ENCODE measurements around the gene THSD7B. TPM values are rescaled to one million over a fixed set of nuclear protein-coding genes. Genes with fewer than 3 reads are reported as not detected.
A peak's percentile ranks its signal among the peaks of the same experiment; 100 is the strongest.
"Not testable (repeated sequence)": the region's sequence is repeated elsewhere in the genome, so short reads cannot be mapped to it uniquely, and the experiment has no call there.

Gene THSD7B
- total and polyA plus RNA-seq, 9 donors = 0.27 to 1.8 (median 0.77) TPM

DNA sequence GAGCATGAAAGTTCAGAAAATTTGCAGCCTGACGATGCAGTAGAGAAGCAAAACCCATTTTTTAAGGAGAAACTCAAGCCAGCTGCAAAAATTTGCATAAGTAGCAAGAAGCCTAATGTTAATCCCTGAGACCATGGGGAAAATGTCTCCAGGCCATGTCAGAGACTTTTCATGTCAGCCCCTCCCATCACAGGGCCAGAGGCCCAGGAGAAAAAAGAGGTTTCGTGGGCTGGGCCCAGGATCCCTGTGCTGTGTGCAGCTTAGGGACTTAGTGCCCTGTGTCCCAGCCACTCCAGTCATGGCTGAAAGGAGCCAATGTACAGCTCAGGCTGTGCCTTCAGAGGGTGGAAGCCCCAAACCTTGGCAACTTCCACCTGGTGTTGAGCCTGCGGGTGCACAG is 533.0 kb downstream of the THSD7B start:
- no peak overlapping the region for H3K4me3 ChIP-seq (ENCODE audit: low read length)
- H3K4me1 ChIP-seq (ENCODE audit: control insufficient read depth, insufficient read depth, low read length) = no peaks in the 10 kb centered on the region

DNA sequence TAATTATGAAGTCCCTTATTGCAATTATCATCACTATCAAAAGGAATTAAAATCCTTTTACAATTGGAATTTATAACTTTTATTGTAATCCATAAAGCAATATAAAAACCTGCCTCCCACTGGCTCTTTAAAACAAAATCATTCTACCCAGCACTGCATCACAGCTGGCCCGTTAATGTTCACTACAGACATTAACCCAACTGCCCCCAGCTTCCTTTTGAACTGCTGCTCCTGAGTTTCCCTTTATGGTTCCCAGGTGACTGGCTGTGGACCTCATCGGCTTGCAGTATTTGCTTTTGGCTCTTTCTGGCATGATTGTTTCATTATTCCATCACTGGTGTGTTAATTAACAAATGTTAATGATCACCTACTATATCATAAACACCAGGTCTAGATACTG is 535.6 kb downstream of the THSD7B start:
- no peak for DNase-seq
- no peaks in the 10 kb centered on the region for H3K4me1 ChIP-seq (ENCODE audit: control insufficient read depth, insufficient read depth, low read length)
- H3K9me3 ChIP-seq (replicated peaks; ENCODE audit: control insufficient read depth, low read depth, low read length) = peaks cover 5% of the 10 kb centered on the region
- H3K27ac ChIP-seq (ENCODE audit: low read length) = no peak overlapping the region
- no peaks in the 10 kb centered on the region for H3K36me3 ChIP-seq (ENCODE audit: control insufficient read depth, insufficient read depth, low read length)
- WGBS (ENCODE audit: insufficient coverage) = 9% methylated on average over 1 of the region's 2 CpGs
- no peaks in the 10 kb centered on the region for H3K27me3 ChIP-seq (ENCODE audit: control insufficient read depth, insufficient read depth, low read length)
- no peak overlapping the region for H3K4me3 ChIP-seq (ENCODE audit: low read length)

More for the DNA sequence above, 533.0 kb downstream of the THSD7B start:
- 63% methylated on average over 3 of the region's 3 CpGs for whole genome bisulfite sequencing (ENCODE audit: insufficient coverage)
- no peaks in the 10 kb centered on the region for H3K36me3 ChIP-seq (ENCODE audit: control insufficient read depth, insufficient read depth, low read length)
- peaks cover 5% of the 10 kb centered on the region for H3K9me3 ChIP-seq (replicated peaks; ENCODE audit: control insufficient read depth, low read depth, low read length)
- H3K27ac ChIP-seq (ENCODE audit: low read length) = no peak overlapping the region
- H3K27me3 ChIP-seq (ENCODE audit: control insufficient read depth, insufficient read depth, low read length) = no peaks in the 10 kb centered on the region
- DNase-seq = no peak

DNA sequence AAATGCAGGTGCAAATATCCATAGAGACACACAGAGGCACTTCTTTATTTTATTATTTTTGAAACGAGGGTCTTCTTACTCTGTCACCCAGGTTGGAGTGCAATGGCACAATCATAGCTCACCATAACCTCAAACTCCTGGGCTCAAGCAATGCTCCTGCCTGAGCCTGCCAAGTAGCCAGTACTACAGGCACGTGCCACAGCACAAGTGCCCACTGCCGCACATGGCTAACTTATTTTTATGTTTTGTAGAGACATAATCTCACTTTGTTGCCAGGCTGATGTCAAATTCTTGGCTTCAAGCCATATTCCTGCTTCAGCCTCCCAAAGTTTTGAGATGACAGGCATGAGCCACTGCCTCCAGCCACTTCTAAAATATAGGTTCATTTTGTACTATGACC is 537.6 kb downstream of the THSD7B start:
- WGBS (ENCODE audit: insufficient coverage) = 83% methylated on average over 1 of the region's 3 CpGs
- DNase-seq = no peak

DNA sequence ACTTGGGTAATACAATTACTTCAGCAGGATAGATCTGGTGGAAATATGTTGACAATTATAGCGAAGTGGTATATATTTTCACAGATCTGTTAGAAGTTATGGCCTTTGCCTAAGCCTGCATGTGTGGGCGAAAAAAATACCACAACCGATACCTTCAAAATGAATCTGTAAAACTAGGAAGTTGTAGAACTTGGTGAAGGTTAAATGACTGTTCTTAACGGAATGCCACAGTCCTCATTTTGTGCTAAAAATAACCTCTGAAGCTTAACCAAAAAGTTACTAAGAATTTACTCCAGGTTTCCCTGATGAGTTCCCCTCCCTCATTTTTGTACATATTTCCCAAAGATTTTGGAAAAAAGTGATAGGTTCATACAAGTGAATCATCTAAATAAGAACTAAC is 550.7 kb downstream of the THSD7B start:
- no peaks in the 10 kb centered on the region for H3K36me3 ChIP-seq (ENCODE audit: control insufficient read depth, insufficient read depth, low read length)
- DNase-seq = no peak
- no peak overlapping the region for H3K4me3 ChIP-seq (ENCODE audit: low read length)
- H3K9me3 ChIP-seq (replicated peaks; ENCODE audit: control insufficient read depth, low read depth, low read length) = no peaks in the 10 kb centered on the region
- no peak overlapping the region for H3K27ac ChIP-seq (ENCODE audit: low read length)
- H3K27me3 ChIP-seq (ENCODE audit: control insufficient read depth, insufficient read depth, low read length) = no peaks in the 10 kb centered on the region
- H3K4me1 ChIP-seq (ENCODE audit: control insufficient read depth, insufficient read depth, low read length) = no peaks in the 10 kb centered on the region
- WGBS (ENCODE audit: insufficient coverage) = 100% methylated on average over 1 of the region's 4 CpGs

More for the DNA sequence above, 537.6 kb downstream of the THSD7B start:
- peaks cover 5% of the 10 kb centered on the region for H3K9me3 ChIP-seq (replicated peaks; ENCODE audit: control insufficient read depth, low read depth, low read length)
- no peaks in the 10 kb centered on the region for H3K27me3 ChIP-seq (ENCODE audit: control insufficient read depth, insufficient read depth, low read length)
- no peaks in the 10 kb centered on the region for H3K36me3 ChIP-seq (ENCODE audit: control insufficient read depth, insufficient read depth, low read length)
- no peaks in the 10 kb centered on the region for H3K4me1 ChIP-seq (ENCODE audit: control insufficient read depth, insufficient read depth, low read length)
- no peak overlapping the region for H3K4me3 ChIP-seq (ENCODE audit: low read length)
- no peak overlapping the region for H3K27ac ChIP-seq (ENCODE audit: low read length)

DNA sequence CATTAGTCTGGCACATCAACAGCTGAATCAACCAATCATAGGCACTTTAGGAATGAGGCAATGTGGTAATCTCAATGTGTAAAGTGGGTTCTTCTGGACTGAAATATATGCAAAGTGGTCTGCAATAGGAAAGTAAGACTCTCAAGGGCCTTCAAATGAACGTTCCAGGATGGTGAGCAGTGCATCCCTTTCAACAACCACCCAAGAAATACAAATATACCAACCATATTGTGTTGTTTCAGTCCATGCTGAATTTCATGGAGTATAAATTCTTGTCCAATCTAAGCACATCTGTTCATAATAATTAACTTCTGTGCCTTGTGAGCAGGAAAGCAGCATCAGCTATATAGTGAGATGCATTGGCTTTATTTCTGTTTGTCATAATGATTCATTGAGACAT is 556.2 kb downstream of the THSD7B start:
- Histone ChIP-seq H3K9me3 (replicated peaks; ENCODE audit: control insufficient read depth, low read depth, low read length) (no peaks in the 10 kb centered on the region), H3K4me1 (ENCODE audit: control insufficient read depth, insufficient read depth, low read length) (no peaks in the 10 kb centered on the region), H3K27ac (ENCODE audit: low read length) (no peak overlapping the region), H3K27me3 (ENCODE audit: control insufficient read depth, insufficient read depth, low read length) (no peaks in the 10 kb centered on the region), H3K4me3 (ENCODE audit: low read length) (no peak overlapping the region), H3K36me3 (ENCODE audit: control insufficient read depth, insufficient read depth, low read length) (no peaks in the 10 kb centered on the region)
- no CpG with 5 or more reads among the region's 1 CpG for WGBS (ENCODE audit: insufficient coverage)
- no peak for DNase-seq

DNA sequence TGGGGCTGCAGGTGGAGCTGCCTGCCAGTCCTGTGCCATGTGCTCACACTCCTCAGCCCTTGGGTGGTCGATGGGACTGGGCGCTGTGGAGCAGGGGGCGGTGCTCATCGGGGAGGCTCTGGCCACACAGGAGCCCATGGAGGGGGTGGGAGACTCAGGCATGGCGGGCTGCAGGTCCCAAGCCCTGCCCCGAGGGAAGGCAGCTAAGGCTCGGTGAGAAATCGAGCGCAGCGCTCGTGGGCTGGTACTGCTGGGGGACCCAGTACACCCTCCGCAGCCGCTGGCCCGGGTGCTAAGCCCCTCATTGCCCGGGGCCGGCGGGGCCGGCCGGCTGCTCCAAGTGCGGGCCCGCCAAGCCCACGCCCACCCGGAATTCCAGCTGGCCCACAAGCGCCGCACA is 566.2 kb downstream of the THSD7B start:
- not testable (repeated sequence) for H3K36me3 ChIP-seq (ENCODE audit: control insufficient read depth, insufficient read depth, low read length); H3K27ac ChIP-seq (ENCODE audit: low read length); H3K4me3 ChIP-seq (ENCODE audit: low read length); H3K9me3 ChIP-seq (replicated peaks; ENCODE audit: control insufficient read depth, low read depth, low read length); H3K4me1 ChIP-seq (ENCODE audit: control insufficient read depth, insufficient read depth, low read length); H3K27me3 ChIP-seq (ENCODE audit: control insufficient read depth, insufficient read depth, low read length); DNase-seq
- WGBS (ENCODE audit: insufficient coverage) = 96% methylated on average over 15 of the region's 25 CpGs

DNA sequence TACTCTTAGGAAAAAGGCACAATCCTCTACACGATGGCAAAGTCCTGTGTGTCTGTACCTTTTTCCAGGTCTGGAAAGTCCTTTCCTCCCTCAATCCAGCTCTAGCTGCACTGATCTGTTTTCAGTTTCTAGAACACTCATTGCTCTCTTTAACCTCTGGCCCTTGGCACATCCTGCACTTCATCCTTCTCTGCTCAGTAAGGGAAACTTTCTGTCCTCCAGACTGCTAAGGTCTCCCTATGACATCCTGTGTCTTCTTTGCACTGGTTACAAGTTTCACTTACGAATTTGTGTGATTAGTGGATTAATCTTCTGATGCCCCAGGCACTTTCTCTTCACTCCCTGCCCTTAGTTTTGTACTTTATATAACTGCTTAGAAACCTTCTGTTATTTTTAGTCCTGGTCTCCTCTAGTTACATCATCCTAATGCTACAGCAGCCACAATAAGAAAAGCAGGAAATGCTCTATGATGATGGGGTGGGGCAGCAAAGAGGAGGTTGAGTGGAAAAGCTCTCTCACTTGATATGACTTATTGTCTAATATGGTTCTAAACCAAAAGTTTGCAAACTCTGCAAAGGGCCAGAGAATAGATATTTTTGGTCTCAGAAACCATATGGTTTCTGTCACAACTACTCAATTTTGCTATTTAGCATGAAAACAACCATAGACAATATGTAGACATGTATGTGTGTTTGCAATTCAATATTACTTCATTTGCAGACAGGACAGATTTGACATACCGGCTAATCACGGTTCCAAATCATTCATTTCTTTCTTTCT is 568.2 kb downstream of the THSD7B start:
- Histone ChIP-seq H3K9me3 (replicated peaks; ENCODE audit: control insufficient read depth, low read depth, low read length) (peaks cover 3% of the 10 kb centered on the region), H3K27ac (ENCODE audit: low read length) (peak overlapping the region; percentile 35), H3K36me3 (ENCODE audit: control insufficient read depth, insufficient read depth, low read length) (no peaks in the 10 kb centered on the region), H3K4me3 (ENCODE audit: low read length) (no peak overlapping the region), H3K27me3 (ENCODE audit: control insufficient read depth, insufficient read depth, low read length) (no peaks in the 10 kb centered on the region), H3K4me1 (ENCODE audit: control insufficient read depth, insufficient read depth, low read length) (no peaks in the 10 kb centered on the region)
- 50% methylated on average over 1 of the region's 4 CpGs for WGBS (ENCODE audit: insufficient coverage)
- peak; percentile 29 for DNase-seq

DNA sequence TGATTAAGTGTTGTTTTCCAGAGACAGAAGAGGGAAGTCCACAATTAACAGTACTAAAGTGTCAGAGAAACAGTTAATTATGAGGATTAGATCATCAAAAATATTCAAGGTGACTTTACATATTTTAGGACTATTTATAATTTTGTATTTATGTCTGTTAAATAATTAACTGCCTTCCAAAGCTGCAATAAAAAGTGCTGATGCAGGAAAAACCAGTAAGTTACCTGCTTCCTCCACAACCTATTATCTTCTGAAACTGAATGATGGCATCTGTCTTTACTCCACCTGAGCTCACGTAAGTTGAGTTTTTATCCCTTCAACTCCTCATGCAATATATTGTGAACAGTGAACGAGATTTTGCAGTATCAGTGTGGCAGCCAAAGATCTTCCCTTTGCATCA is 570.7 kb downstream of the THSD7B start:
- no CpG with 5 or more reads among the region's 2 CpGs for WGBS (ENCODE audit: insufficient coverage)
- Histone ChIP-seq H3K4me3 (ENCODE audit: low read length) (no peak overlapping the region), H3K27ac (ENCODE audit: low read length) (no peak overlapping the region), H3K4me1 (ENCODE audit: control insufficient read depth, insufficient read depth, low read length) (no peaks in the 10 kb centered on the region), H3K9me3 (replicated peaks; ENCODE audit: control insufficient read depth, low read depth, low read length) (no peaks in the 10 kb centered on the region), H3K36me3 (ENCODE audit: control insufficient read depth, insufficient read depth, low read length) (no peaks in the 10 kb centered on the region), H3K27me3 (ENCODE audit: control insufficient read depth, insufficient read depth, low read length) (no peaks in the 10 kb centered on the region)
- DNase-seq = no peak

DNA sequence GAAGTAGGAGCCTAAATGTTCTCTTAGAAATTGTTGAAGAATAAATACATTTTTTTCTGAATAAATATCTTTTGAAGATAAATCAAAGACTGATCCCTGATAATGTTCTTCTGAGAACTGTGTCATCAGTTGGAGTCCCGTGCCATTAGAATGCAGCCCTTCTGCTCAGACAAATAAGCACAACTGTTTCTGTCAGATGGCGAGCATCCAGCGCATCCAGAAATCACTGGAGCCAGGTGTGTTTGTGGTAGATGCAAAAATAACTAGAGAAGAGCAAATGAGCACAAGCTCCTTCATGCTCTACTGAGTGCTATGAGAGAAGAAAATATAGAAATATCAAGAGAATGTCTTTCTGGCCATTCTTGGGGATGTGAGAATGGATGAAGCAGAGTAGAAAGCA is 573.7 kb downstream of the THSD7B start:
- no peak for DNase-seq
- Histone ChIP-seq H3K4me3 (ENCODE audit: low read length) (no peak overlapping the region), H3K27me3 (ENCODE audit: control insufficient read depth, insufficient read depth, low read length) (no peaks in the 10 kb centered on the region), H3K4me1 (ENCODE audit: control insufficient read depth, insufficient read depth, low read length) (no peaks in the 10 kb centered on the region), H3K9me3 (replicated peaks; ENCODE audit: control insufficient read depth, low read depth, low read length) (no peaks in the 10 kb centered on the region), H3K36me3 (ENCODE audit: control insufficient read depth, insufficient read depth, low read length) (no peaks in the 10 kb centered on the region), H3K27ac (ENCODE audit: low read length) (no peak overlapping the region)
- 50% methylated on average over 3 of the region's 3 CpGs for WGBS (ENCODE audit: insufficient coverage)

DNA sequence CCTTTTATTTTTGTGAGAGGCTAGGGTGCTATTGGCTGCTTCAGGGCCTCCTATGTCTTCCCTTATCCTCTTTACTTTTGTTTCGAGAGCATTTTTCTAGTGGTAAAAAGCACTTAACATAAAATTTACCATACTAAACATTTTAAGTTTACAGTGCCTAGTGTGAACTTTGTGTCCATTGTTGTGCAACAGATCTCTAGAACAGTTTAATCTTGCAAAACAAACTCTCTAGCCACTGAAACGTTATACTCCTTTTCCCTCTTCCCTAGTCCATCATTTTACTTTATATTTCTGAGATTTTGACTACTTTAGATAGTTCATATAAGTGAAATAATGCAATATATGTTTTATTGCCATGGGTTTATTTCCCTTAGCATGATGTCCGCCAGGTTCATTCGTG is 580.6 kb downstream of the THSD7B start:
- Histone ChIP-seq H3K36me3 (ENCODE audit: control insufficient read depth, insufficient read depth, low read length) (no peaks in the 10 kb centered on the region), H3K4me3 (ENCODE audit: low read length) (no peak overlapping the region), H3K27me3 (ENCODE audit: control insufficient read depth, insufficient read depth, low read length) (no peaks in the 10 kb centered on the region), H3K4me1 (ENCODE audit: control insufficient read depth, insufficient read depth, low read length) (no peaks in the 10 kb centered on the region), H3K9me3 (replicated peaks; ENCODE audit: control insufficient read depth, low read depth, low read length) (no peaks in the 10 kb centered on the region), H3K27ac (ENCODE audit: low read length) (no peak overlapping the region)
- no CpG with 5 or more reads among the region's 4 CpGs for WGBS (ENCODE audit: insufficient coverage)
- no peak for DNase-seq

DNA sequence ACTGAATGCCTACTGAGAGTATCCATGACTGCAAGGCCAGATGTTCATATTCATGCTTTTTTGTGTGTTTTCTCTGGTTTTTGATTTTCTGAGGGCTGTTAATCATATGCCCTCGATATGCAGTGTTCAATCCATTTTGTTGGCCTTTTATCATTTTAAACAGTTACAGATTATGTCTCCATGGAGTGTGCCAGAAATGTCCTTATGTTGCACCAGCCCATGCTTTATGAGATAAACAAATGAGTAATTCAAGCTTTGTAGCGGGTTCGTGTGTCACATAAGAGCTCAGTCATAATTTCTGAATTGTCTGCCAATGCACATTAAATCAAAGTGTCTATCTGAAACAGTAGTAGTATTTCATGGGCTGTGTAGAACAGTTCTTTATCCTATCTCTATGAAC is 583.0 kb downstream of the THSD7B start:
- H3K9me3 ChIP-seq (replicated peaks; ENCODE audit: control insufficient read depth, low read depth, low read length) = no peaks in the 10 kb centered on the region
- DNase-seq = peak; percentile 35
- WGBS (ENCODE audit: insufficient coverage) = no CpG with 5 or more reads among the region's 3 CpGs

More for the DNA sequence above, 583.0 kb downstream of the THSD7B start:
- H3K4me3 ChIP-seq (ENCODE audit: low read length) = no peak overlapping the region
- H3K27ac ChIP-seq (ENCODE audit: low read length) = no peak overlapping the region
- H3K36me3 ChIP-seq (ENCODE audit: control insufficient read depth, insufficient read depth, low read length) = no peaks in the 10 kb centered on the region
- no peaks in the 10 kb centered on the region for H3K27me3 ChIP-seq (ENCODE audit: control insufficient read depth, insufficient read depth, low read length)
- no peaks in the 10 kb centered on the region for H3K4me1 ChIP-seq (ENCODE audit: control insufficient read depth, insufficient read depth, low read length)
